GM12864 (cell line): ENCODE results near the gene GPC4.

Experiments
- DNase-seq: peaks from one replicate; pipeline ENCODE4 v3.0.0-alpha.2; 2011; ENCODE audit warnings: low read depth
- H3K4me3 ChIP-seq: 2 replicates; pipeline ENCODE4 v1.5.1; 2011; ENCODE audit warnings: mild to moderate bottlenecking, low read depth, low read length, control low read depth
- CTCF ChIP-seq: IDR thresholded peaks from 2 replicates; pipeline ENCODE4 v1.5.1; 2011; ENCODE audit warnings: low read depth, mild to moderate bottlenecking, moderate library complexity, low read length, control low read depth, inconsistent platforms; ENCODE audit errors: missing control alignments

GPC4 gene

GRCh38 chrX:133399411-133399810 is 15.9 kb downstream of the GPC4 start:
- no peak for TF ChIP-seq CTCF
- H3K4me3 ChIP-seq: no peak overlapping the region
- DNase-seq: no peak

GRCh38 chrX:133394765-133395164 is 20.5 kb downstream of the GPC4 start:
- TF ChIP-seq CTCF: no peak
- H3K4me3 ChIP-seq: no peak overlapping the region
- no peak for DNase-seq

- TF ChIP-seq CTCF: no peak
- no peak overlapping the region for H3K4me3 ChIP-seq
- no peak for DNase-seq
Measured at GRCh38 chrX:133392671-133393070, 22.6 kb downstream of the GPC4 start.

- H3K4me3 ChIP-seq: no peak overlapping the region
- TF ChIP-seq CTCF: no peak
- no peak for DNase-seq
Measured at GRCh38 chrX:133391111-133391510, 24.2 kb downstream of the GPC4 start.

GRCh38 chrX:133390676-133391075 is 24.6 kb downstream of the GPC4 start:
- no peak overlapping the region for H3K4me3 ChIP-seq
- no peak for DNase-seq
- TF ChIP-seq CTCF: no peak

- no peak for TF ChIP-seq CTCF
- no peak for DNase-seq
- H3K4me3 ChIP-seq: no peak overlapping the region
Measured at GRCh38 chrX:133389975-133390374, 25.3 kb downstream of the GPC4 start.

GRCh38 chrX:133384454-133384853 is 30.8 kb downstream of the GPC4 start:
- no peak for TF ChIP-seq CTCF
- H3K4me3 ChIP-seq: no peak overlapping the region
- DNase-seq: no peak
